GM12878 (cell line): ENCODE results near the gene ZSCAN26. TPM values are rescaled to one million over a fixed set of nuclear protein-coding genes. Genes with fewer than 3 reads are reported as not detected.

Source experiments
- ATAC-seq: fragments of 200-7000 bp; cut with Tn5 transposase; 3 replicates; pipeline ENCODE4 v1.9.1; 2020; ENCODE audit warnings: mild to moderate bottlenecking, moderate library complexity
- BruUV-seq: library from RNA; stranded (reverse); fragments of 400-500 nt; replicated peaks from 2 replicates; lab custom pipeline; 2021; lab: Mats Ljungman, UMichigan
- CTCF ChIA-PET: fragments of 300-600 bp; sonication (Branson Sonifier 250); formaldehyde crosslinking; extraction: SDS; loops from one replicate; lab custom pipeline; 2021; ENCODE audit warnings: inconsistent platforms; lab: Yijun Ruan, JAX
- POLR2A ChIA-PET: fragments of 350-600 bp; formaldehyde crosslinking; extraction: SDS; loops from one replicate; lab custom pipeline; 2021; ENCODE audit warnings: inconsistent platforms; lab: Charles Lee
- RAD21 ChIA-PET: fragments of 300-600 bp; sonication (Branson Sonifier 250); formaldehyde crosslinking; loops from one replicate; lab custom pipeline; 2023; ENCODE audit warnings: antibody characterized with exemption; ENCODE audit not compliant: unreplicated experiment; lab: Charles Lee
- SMC1A ChIA-PET: fragments of 300-600 bp; sonication (Branson Sonifier 250); formaldehyde crosslinking; loops from one replicate; lab custom pipeline; 2023; ENCODE audit not compliant: unreplicated experiment, uncharacterized antibody; lab: Charles Lee
- DNase-seq: peaks from one replicate; pipeline ENCODE4 v3.0.0-alpha.2; 2011; ENCODE audit warnings: low read depth, low spot score
- FAIRE-seq: peaks from 3 replicates; lab custom pipeline; 2011; peaks lifted over from hg19 to GRCh38; lab: Jason Lieb, UNC
- H2AFZ ChIP-seq: 2 replicates; pipeline ENCODE4 v1.6.0; 2011; ENCODE audit warnings: low read depth, low read length, control low read depth; ENCODE audit not compliant: control insufficient read depth
- H3K27ac ChIP-seq: 2 replicates; pipeline ENCODE4 v1.5.1; 2011; ENCODE audit warnings: control low read depth; ENCODE audit not compliant: control insufficient read depth, insufficient read depth
- H3K27me3 ChIP-seq, 2 experiments: replicated peaks in 1 of 2; 2 replicates each; pipeline versions ENCODE4 v1.6.0 to v1.6.1; 2011; ENCODE audit warnings: low read length in 1 of 2; ENCODE audit not compliant: control insufficient read depth in 2 of 2, insufficient read depth in 2 of 2
- H3K36me3 ChIP-seq, 2 experiments: 2 replicates each; pipeline ENCODE4 v1.5.1; 2011; ENCODE audit warnings: low read length in 1 of 2; ENCODE audit not compliant: control insufficient read depth in 2 of 2, insufficient read depth in 2 of 2
- H3K4me1 ChIP-seq: 2 replicates; pipeline ENCODE4 v1.6.1; 2011; ENCODE audit warnings: mild to moderate bottlenecking, low read length, moderate library complexity, mixed read lengths; ENCODE audit not compliant: control insufficient read depth, insufficient read depth
- H3K4me2 ChIP-seq: 2 replicates; pipeline ENCODE4 v1.6.0; 2011; ENCODE audit warnings: control low read depth; ENCODE audit not compliant: control insufficient read depth, insufficient read depth
- H3K4me3 ChIP-seq: fragments of 200-600 bp; sonication (generic); 2 replicates; pipeline ENCODE4 v1.5.1; 2016
- H3K79me2 ChIP-seq: 2 replicates; pipeline ENCODE4 v1.6.0; 2011; ENCODE audit warnings: low read length; ENCODE audit not compliant: control insufficient read depth, insufficient read depth
- H3K9ac ChIP-seq: 2 replicates; pipeline ENCODE4 v1.8.0; 2011; ENCODE audit warnings: low read length, control low read depth, mixed read lengths; ENCODE audit not compliant: control insufficient read depth, insufficient read depth
- H3K9me3 ChIP-seq: replicated peaks from 3 replicates; pipeline ENCODE4 v1.5.1; 2011; ENCODE audit warnings: mild to moderate bottlenecking, low read length; ENCODE audit not compliant: control insufficient read depth, insufficient read depth
- H4K20me1 ChIP-seq: 2 replicates; pipeline ENCODE4 v1.6.0; 2011; ENCODE audit not compliant: control insufficient read depth, insufficient read depth
- BACH1 ChIP-seq: fragments of 450-650 bp; IDR thresholded peaks from 2 replicates; pipeline ENCODE4 v1.6.1; 2017; ENCODE audit warnings: mild to moderate bottlenecking, borderline replicate concordance
- CHD4 ChIP-seq: fragments of 200-600 bp; sonication (generic); IDR thresholded peaks from 2 replicates; pipeline ENCODE4 v1.6.1; 2016; ENCODE audit warnings: mild to moderate bottlenecking
- E4F1 ChIP-seq: fragments of 450-650 bp; IDR thresholded peaks from 2 replicates; pipeline ENCODE4 v1.6.1; 2018; ENCODE audit warnings: borderline replicate concordance, mild to moderate bottlenecking; ENCODE audit not compliant: partially characterized antibody
- POLR2AphosphoS2 ChIP-seq: IDR thresholded peaks from 2 replicates; pipeline ENCODE4 v1.6.1; 2011; ENCODE audit warnings: low read depth, mild to moderate bottlenecking, low read length, improper control_type of control experiment, moderate library complexity
- RFX5 ChIP-seq: IDR thresholded peaks from 2 replicates; pipeline ENCODE4 v1.6.1; 2011; ENCODE audit warnings: low read depth, low read length, improper control_type of control experiment
- SUPT20H ChIP-seq: IDR thresholded peaks from 2 replicates; pipeline ENCODE4 v1.6.1; 2011; ENCODE audit warnings: low read depth, mild to moderate bottlenecking, low read length, moderate library complexity, borderline replicate concordance; ENCODE audit not compliant: control insufficient read depth
- ZNF24 ChIP-seq: fragments of 450-650 bp; IDR thresholded peaks from 2 replicates; pipeline ENCODE4 v1.6.1; 2017; ENCODE audit warnings: antibody characterized with exemption, mild to moderate bottlenecking
- WGBS: methylation state at CpG from one replicate; pipeline ENCODE4 v1.1.6; 2016; ENCODE audit warnings: low lambda C conversion rate; ENCODE audit not compliant: insufficient replicate concordance, insufficient coverage; ENCODE audit errors: missing lambda C conversion rate; 5-methylcytosine and 5-hydroxymethylcytosine counted together
- in situ Hi-C: fragments of 300-500 bp; cut with MboI; formaldehyde crosslinking; loops from 9 replicates; pipeline ENCODE4 v1.14.3; 2018; ENCODE audit warnings: mixed read lengths
- intact Hi-C: fragments of 100-400 bp; cut with micrococcal nuclease; formaldehyde crosslinking; loops from one replicate; pipeline ENCODE4 v1.14.2; 2022; ENCODE audit not compliant: unreplicated experiment
- polyA plus RNA-seq, 11 experiments: library from polyadenylated mRNA; depleted of rRNA in 4 of 11; unstranded in 6 of 11; stranded (reverse) in 5 of 11; fragments of >200 nt; fragmentation: Nextera tagmentation in 4 of 11; fragmentation: Illumina TruSeq in 1 of 11; extraction: Ambion mirVana in 4 of 11; extraction: Trizol in 1 of 11; gene quantifications; 1 replicate in 1 of 11; 2 replicates in 10 of 11; pipeline versions ENCODE4 v1.2.1 to v1.2.3, GENCODE V29; 2011 to 2016; ENCODE audit warnings: inconsistent platforms in 2 of 11, missing spikeins in 2 of 11, low read depth in 1 of 11
- total RNA-seq, 4 experiments: library from RNA; depleted of rRNA in 3 of 4; stranded (reverse); fragments of >200 nt in 3 of 4; fragmentation: Illumina TruSeq in 1 of 4; extraction: Trizol in 1 of 4; gene quantifications; 2 replicates each; pipeline versions ENCODE4 v1.2.1 to v1.2.3, GENCODE V29; 2013 to 2021
- TF ChIP-seq, protein P1 (sequence below): IDR thresholded peaks from 2 replicates; pipeline ENCODE4 v1.6.1; 2011; ENCODE audit warnings: low read depth, mild to moderate bottlenecking, low read length, moderate library complexity, borderline replicate concordance; ENCODE audit errors: extremely low read depth
- TF ChIP-seq, protein P2 (sequence below): fragments of 450-650 bp; IDR thresholded peaks from 2 replicates; pipeline ENCODE4 v1.6.1; 2018; ENCODE audit warnings: mild to moderate bottlenecking, low read depth, moderate library complexity; ENCODE audit not compliant: partially characterized antibody

The ZSCAN26 gene
- total and polyA plus RNA-seq, 10 of the 15 experiments (the other 5 are each of a cell fraction or from before 2014, with no cell fraction given) = 4.5 to 13.3 (median 6.5) TPM

GRCh38 chr6:28296520-28297060 lies 29.6 kb downstream of the ZSCAN26 start:
- POLR2A ChIA-PET = interaction anchor here (0.5 kb wide), 1 partner anchor 75 kb away, joined by 3 read pairs; no protein-coding TSS in a partner anchor
- no peak for DNase-seq
- Histone ChIP-seq H3K27me3 (no peaks in the 10 kb centered on the region), H3K4me3 (no peak overlapping the region), H3K36me3 (no peaks in the 10 kb centered on the region), H3K79me2 (no peaks in the 10 kb centered on the region), H3K9me3 (no peaks in the 10 kb centered on the region), H3K4me1 (no peaks in the 10 kb centered on the region), H3K4me2 (no peak overlapping the region)
- intact Hi-C loops = no loop called here
- WGBS = 61% methylated on average over 7 of the region's 7 CpGs
- no TSS peak for BruUV-seq
- RAD21 ChIA-PET = no interaction called here
- SMC1A ChIA-PET = no interaction called here
- CTCF ChIA-PET = no interaction called here
- TF ChIP-seq, protein P1, sequence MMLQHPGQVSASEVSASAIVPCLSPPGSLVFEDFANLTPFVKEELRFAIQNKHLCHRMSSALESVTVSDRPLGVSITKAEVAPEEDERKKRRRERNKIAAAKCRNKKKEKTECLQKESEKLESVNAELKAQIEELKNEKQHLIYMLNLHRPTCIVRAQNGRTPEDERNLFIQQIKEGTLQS = no peak
- no peak for TF ChIP-seq ZNF24
- TF ChIP-seq POLR2AphosphoS2 = no peak
- TF ChIP-seq CHD4 = no peak
- TF ChIP-seq E4F1 = no peak
- no peak for TF ChIP-seq SUPT20H
- no peak for TF ChIP-seq BACH1
- TF ChIP-seq, protein P2, sequence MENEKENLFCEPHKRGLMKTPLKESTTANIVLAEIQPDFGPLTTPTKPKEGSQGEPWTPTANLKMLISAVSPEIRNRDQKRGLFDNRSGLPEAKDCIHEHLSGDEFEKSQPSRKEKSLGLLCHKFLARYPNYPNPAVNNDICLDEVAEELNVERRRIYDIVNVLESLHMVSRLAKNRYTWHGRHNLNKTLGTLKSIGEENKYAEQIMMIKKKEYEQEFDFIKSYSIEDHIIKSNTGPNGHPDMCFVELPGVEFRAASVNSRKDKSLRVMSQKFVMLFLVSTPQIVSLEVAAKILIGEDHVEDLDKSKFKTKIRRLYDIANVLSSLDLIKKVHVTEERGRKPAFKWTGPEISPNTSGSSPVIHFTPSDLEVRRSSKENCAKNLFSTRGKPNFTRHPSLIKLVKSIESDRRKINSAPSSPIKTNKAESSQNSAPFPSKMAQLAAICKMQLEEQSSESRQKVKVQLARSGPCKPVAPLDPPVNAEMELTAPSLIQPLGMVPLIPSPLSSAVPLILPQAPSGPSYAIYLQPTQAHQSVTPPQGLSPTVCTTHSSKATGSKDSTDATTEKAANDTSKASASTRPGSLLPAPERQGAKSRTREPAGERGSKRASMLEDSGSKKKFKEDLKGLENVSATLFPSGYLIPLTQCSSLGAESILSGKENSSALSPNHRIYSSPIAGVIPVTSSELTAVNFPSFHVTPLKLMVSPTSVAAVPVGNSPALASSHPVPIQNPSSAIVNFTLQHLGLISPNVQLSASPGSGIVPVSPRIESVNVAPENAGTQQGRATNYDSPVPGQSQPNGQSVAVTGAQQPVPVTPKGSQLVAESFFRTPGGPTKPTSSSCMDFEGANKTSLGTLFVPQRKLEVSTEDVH = no peak
- TF ChIP-seq RFX5 = no peak
- TF ChIP-seq, all 136 proteins: peak for 0
- no peaks in the 10 kb centered on the region for H4K20me1 ChIP-seq
- FAIRE-seq (no peak), ATAC-seq (no peak)
- H2AFZ ChIP-seq = no peak overlapping the region
- H3K9ac ChIP-seq = no peak overlapping the region
- in situ Hi-C loops = no loop called here
- no peak overlapping the region for H3K27ac ChIP-seq
